Inferior parietal cortex (tissue), 1 donor: ENCODE measurements around the gene MROH2A.

ENCODE experiments used
- DNase-seq: peaks from one replicate; pipeline ENCODE4 v3.0.0-alpha.2; 2016; ENCODE audit errors: extremely low spot score

MROH2A gene

GRCh38 chr2:233819884-233820773 is 42.0 kb downstream of the MROH2A start:
- DNase-seq, result no peak

GRCh38 chr2:233820774-233821105 is 42.6 kb downstream of the MROH2A start:
- no peak for DNase-seq

GRCh38 chr2:233821196-233821595 is 43.1 kb downstream of the MROH2A start:
- no peak for DNase-seq

- no peak for DNase-seq
Measured at GRCh38 chr2:233821709-233822100, 43.6 kb downstream of the MROH2A start.

- no peak for DNase-seq
Measured at GRCh38 chr2:233822101-233822771, 44.1 kb downstream of the MROH2A start.

GRCh38 chr2:233822781-233823730 is 44.9 kb downstream of the MROH2A start:
- no peak for DNase-seq

- DNase-seq, result no peak
Measured at GRCh38 chr2:233823731-233824121, 45.6 kb downstream of the MROH2A start.

GRCh38 chr2:233824373-233824772 is 46.2 kb downstream of the MROH2A start:
- DNase-seq, result no peak

- DNase-seq, result no peak
Measured at GRCh38 chr2:233828546-233829192, 50.5 kb downstream of the MROH2A start.

- no peak for DNase-seq
Measured at GRCh38 chr2:233829193-233830110, 51.3 kb downstream of the MROH2A start.

- DNase-seq, result no peak
Measured at GRCh38 chr2:233830111-233830802, 52.1 kb downstream of the MROH2A start.

- DNase-seq, result no peak
Measured at GRCh38 chr2:233831011-233831721, 53.0 kb downstream of the MROH2A start.

GRCh38 chr2:233831861-233832260 is 53.7 kb downstream of the MROH2A start:
- DNase-seq, result no peak

GRCh38 chr2:233832414-233832813 is 54.3 kb downstream of the MROH2A start:
- no peak for DNase-seq

GRCh38 chr2:233832869-233833311 is 54.8 kb downstream of the MROH2A start:
- no peak for DNase-seq

GRCh38 chr2:233833345-233833744 is 55.2 kb downstream of the MROH2A start:
- no peak for DNase-seq

GRCh38 chr2:233835230-233836186 is 57.4 kb downstream of the MROH2A start:
- DNase-seq, result no peak

GRCh38 chr2:233836359-233836758 is 58.2 kb downstream of the MROH2A start:
- DNase-seq, result no peak
